DND-41 (cell line): ENCODE results near the gene EPB41L3.
"Not testable (repeated sequence)": the region's sequence is repeated elsewhere in the genome, so short reads cannot be mapped to it uniquely, and the experiment has no call there.

Source experiments
- ATAC-seq: fragments of 200-7000 bp; cut with Tn5 transposase; 3 replicates; pipeline ENCODE4 v1.9.1; 2021; ENCODE audit warnings: low read depth; ENCODE audit not compliant: insufficient read depth
- DNase-seq: peaks from one replicate; pipeline ENCODE4 v3.0.0-alpha.2; 2020
- H2AFZ ChIP-seq: 2 replicates; pipeline ENCODE4 v1.6.0; 2012; ENCODE audit warnings: low read depth, low read length
- H3K27ac ChIP-seq: 2 replicates; pipeline ENCODE4 v1.5.1; 2012; ENCODE audit warnings: low read length, inconsistent platforms
- H3K27me3 ChIP-seq: fragments of 200-600 bp; sonication (generic); 2 replicates; pipeline ENCODE4 v1.6.0; 2012; ENCODE audit warnings: low read length, mild to moderate bottlenecking, inconsistent platforms; ENCODE audit not compliant: insufficient read depth, poor library complexity
- H3K36me3 ChIP-seq: 2 replicates; pipeline ENCODE4 v1.5.1; 2012; ENCODE audit warnings: low read length, inconsistent platforms; ENCODE audit not compliant: insufficient read depth
- H3K4me1 ChIP-seq: 2 replicates; pipeline ENCODE4 v1.5.1; 2012; ENCODE audit warnings: mild to moderate bottlenecking, low read length; ENCODE audit not compliant: insufficient read depth
- H3K4me2 ChIP-seq: 2 replicates; pipeline ENCODE4 v1.6.0; 2012; ENCODE audit warnings: mild to moderate bottlenecking, moderate library complexity, low read length, inconsistent platforms; ENCODE audit not compliant: insufficient read depth
- H3K4me3 ChIP-seq, 2 experiments: fragments of 200-600 bp in 1 of 2; shearing (Covaris generic) in 1 of 2; 2 replicates each; pipeline ENCODE4 v1.5.1; 2012 to 2016; ENCODE audit warnings: inconsistent platforms in 2 of 2, low read length in 2 of 2, mild to moderate bottlenecking in 2 of 2, low read depth in 1 of 2, moderate library complexity in 1 of 2
- H3K79me2 ChIP-seq: 2 replicates; pipeline ENCODE4 v1.6.0; 2012; ENCODE audit warnings: low read length, inconsistent platforms; ENCODE audit not compliant: insufficient read depth
- H3K9ac ChIP-seq: 2 replicates; pipeline ENCODE4 v1.6.0; 2012; ENCODE audit warnings: low read depth, mild to moderate bottlenecking, inconsistent platforms, low read length, moderate library complexity
- H3K9me3 ChIP-seq: 2 replicates; pipeline ENCODE4 v1.5.1; 2012; ENCODE audit warnings: low read length, moderate library complexity, mild to moderate bottlenecking, inconsistent platforms; ENCODE audit not compliant: insufficient read depth, severe bottlenecking
- H4K20me1 ChIP-seq: 2 replicates; pipeline ENCODE4 v1.6.0; 2012; ENCODE audit warnings: low read length; ENCODE audit not compliant: insufficient read depth
- EZH2 ChIP-seq: IDR thresholded peaks from 3 replicates; pipeline ENCODE4 v1.6.1; 2012; ENCODE audit warnings: borderline replicate concordance, low read depth, mild to moderate bottlenecking, moderate library complexity, low read length, inconsistent platforms; ENCODE audit not compliant: severe bottlenecking
- TF ChIP-seq, protein P1 (sequence below): IDR thresholded peaks from 2 replicates; pipeline ENCODE4 v1.5.1; 2012; ENCODE audit warnings: borderline replicate concordance, low read length, moderate library complexity, mild to moderate bottlenecking; ENCODE audit not compliant: poor library complexity, severe bottlenecking; ENCODE audit errors: extremely low read depth

EPB41L3 gene

DNA sequence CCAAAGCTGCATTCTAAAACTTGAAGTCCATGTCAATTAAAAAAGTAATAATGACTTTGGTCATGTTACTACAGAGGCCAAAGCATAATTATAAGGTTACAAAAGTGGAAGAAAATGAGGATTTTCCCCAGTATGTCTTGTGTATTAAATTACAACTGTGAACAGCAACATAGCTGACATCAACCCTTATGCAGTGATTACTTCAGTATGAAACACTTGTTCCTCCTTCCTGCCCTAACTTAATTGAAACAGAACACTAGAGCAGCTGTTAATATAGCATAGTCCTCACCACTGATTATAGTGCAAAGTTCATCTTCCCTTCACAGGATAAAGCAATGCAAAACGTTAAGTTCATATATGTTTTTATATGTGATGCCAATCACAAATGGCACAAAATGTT lies 29.9 kb downstream of the EPB41L3 start:
- Histone ChIP-seq H3K27me3 (no peaks in the 10 kb centered on the region), H3K36me3 (no peaks in the 10 kb centered on the region), H3K9me3 (no peaks in the 10 kb centered on the region), H4K20me1 (no peaks in the 10 kb centered on the region), H3K4me1 (no peaks in the 10 kb centered on the region), H3K79me2 (no peaks in the 10 kb centered on the region), H3K4me2 (no peak overlapping the region), H3K9ac (no peak overlapping the region), H3K4me3 (no peak overlapping the region), H3K27ac (no peak overlapping the region), H2AFZ (no peak overlapping the region)
- TF ChIP-seq, protein P1, sequence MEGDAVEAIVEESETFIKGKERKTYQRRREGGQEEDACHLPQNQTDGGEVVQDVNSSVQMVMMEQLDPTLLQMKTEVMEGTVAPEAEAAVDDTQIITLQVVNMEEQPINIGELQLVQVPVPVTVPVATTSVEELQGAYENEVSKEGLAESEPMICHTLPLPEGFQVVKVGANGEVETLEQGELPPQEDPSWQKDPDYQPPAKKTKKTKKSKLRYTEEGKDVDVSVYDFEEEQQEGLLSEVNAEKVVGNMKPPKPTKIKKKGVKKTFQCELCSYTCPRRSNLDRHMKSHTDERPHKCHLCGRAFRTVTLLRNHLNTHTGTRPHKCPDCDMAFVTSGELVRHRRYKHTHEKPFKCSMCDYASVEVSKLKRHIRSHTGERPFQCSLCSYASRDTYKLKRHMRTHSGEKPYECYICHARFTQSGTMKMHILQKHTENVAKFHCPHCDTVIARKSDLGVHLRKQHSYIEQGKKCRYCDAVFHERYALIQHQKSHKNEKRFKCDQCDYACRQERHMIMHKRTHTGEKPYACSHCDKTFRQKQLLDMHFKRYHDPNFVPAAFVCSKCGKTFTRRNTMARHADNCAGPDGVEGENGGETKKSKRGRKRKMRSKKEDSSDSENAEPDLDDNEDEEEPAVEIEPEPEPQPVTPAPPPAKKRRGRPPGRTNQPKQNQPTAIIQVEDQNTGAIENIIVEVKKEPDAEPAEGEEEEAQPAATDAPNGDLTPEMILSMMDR = no peak
- no peak for TF ChIP-seq EZH2
- no peak for DNase-seq
- ATAC-seq = no peak

DNA sequence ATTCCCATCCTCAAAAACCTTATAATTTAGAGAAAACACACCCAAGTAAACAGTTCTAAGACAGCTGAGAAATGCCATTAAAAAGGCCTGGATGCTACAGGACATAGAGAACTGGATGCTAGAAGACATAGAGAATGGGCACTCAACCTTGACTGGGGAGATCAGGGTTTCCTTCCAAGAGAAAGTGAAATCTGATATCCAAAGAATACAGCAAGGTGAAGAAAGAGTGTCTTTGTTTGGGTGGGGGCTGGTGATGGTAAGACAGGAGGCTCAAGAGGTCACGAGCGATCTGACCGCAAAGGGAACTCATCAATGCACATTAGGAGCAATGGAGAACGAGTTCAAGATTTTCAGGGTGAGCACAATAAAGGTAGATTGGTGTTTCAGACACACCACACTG lies 31.6 kb downstream of the EPB41L3 start:
- ATAC-seq = no peak
- Histone ChIP-seq H3K4me1 (no peaks in the 10 kb centered on the region), H3K4me2 (no peak overlapping the region), H3K9ac (no peak overlapping the region), H3K27me3 (no peaks in the 10 kb centered on the region), H3K4me3 (no peak overlapping the region), H3K79me2 (no peaks in the 10 kb centered on the region), H4K20me1 (no peaks in the 10 kb centered on the region), H2AFZ (no peak overlapping the region), H3K9me3 (no peaks in the 10 kb centered on the region), H3K36me3 (no peaks in the 10 kb centered on the region), H3K27ac (no peak overlapping the region)
- TF ChIP-seq EZH2 = no peak
- TF ChIP-seq, protein P1 = no peak
- no peak for DNase-seq

DNA sequence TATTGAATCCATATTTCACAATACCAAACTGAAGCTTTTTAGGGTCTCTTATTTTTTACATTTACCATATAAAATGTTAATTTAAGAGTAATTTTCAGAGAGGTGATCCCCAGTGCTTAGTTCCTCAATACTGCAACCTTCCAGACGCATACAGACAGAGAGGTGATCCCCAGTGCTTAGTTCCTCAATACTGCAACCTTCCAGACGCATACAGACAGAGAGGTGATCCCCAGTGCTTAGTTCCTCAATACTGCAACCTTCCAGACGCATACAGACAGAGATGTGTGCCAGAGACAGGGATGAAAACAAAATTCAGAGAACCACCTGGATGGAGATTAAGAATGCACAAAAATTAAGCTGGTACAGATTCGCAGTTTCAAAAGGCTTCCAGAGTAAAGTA lies 32.3 kb downstream of the EPB41L3 start:
- H4K20me1 ChIP-seq, H3K79me2 ChIP-seq, H3K4me3 ChIP-seq, H3K27me3 ChIP-seq, H3K27ac ChIP-seq, H3K4me1 ChIP-seq, DNase-seq, H3K9ac ChIP-seq, H3K9me3 ChIP-seq, ATAC-seq, H3K4me2 ChIP-seq, H2AFZ ChIP-seq, H3K36me3 ChIP-seq: not testable (repeated sequence)

DNA sequence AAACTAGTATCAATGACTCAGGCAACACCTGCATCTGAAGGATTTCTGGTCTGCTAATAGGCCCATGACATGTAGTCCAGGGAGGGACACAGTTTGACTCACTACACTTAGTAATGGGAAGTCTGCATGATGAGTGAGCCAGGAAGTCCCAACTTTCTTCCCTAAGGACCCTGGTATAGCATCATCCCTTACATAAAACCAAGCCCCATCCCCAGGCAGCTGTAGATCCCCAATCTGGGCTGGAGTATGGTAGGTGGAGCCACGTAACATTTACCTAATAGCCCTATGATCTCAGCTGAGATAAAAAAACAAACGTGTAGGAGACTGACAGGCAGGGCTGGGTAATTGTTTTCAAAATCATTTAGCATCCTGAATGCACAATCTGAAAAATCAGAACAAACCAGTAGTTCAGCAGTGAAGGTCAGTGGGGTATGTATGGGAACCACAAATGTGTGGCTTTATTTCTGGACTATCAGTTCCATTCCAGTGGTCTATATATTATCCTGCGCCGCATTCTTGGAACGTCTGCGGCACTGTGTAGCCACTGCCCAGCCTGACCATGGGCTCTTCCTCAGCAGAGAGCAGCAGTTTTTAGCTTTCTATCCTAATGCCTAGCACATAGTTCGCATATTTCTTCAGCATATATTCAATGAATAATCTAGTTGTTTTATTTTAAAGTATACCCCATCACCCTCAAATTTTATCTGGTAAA lies 33.5 kb downstream of the EPB41L3 start:
- H3K4me1 ChIP-seq = no peaks in the 10 kb centered on the region
- no peak overlapping the region for H3K27ac ChIP-seq
- no peaks in the 10 kb centered on the region for H4K20me1 ChIP-seq
- H3K79me2 ChIP-seq = no peaks in the 10 kb centered on the region
- no peak overlapping the region for H3K4me3 ChIP-seq
- H3K4me2 ChIP-seq = no peak overlapping the region
- no peaks in the 10 kb centered on the region for H3K9me3 ChIP-seq
- no peak for TF ChIP-seq EZH2
- TF ChIP-seq, protein P1 = no peak
- DNase-seq (no peak), ATAC-seq (no peak)
- H3K27me3 ChIP-seq = no peaks in the 10 kb centered on the region
- no peaks in the 10 kb centered on the region for H3K36me3 ChIP-seq
- H2AFZ ChIP-seq = no peak overlapping the region
- H3K9ac ChIP-seq = no peak overlapping the region
